ENCODE measurements around the gene AQP3. TPM values are rescaled to one million over a fixed set of nuclear protein-coding genes. Genes with fewer than 3 reads are reported as not detected.

AQP3 gene
- total and polyA plus RNA-seq, 2 of the 8 experiments (the other 6 are each of a cell fraction or from before 2014, with no cell fraction given) = 2.6 to 7.6 TPM

- TF ChIP-seq CHD7 (IDR thresholded peaks at IDR 0.05; ENCODE audit: insufficient replicate concordance, low read length) = no peak
- TF ChIP-seq CHD2 (IDR thresholded peaks at IDR 0.05; ENCODE audit: low read length) = no peak
- TF ChIP-seq HDAC6 (IDR thresholded peaks at IDR 0.05; ENCODE audit: low read depth, low read length) = no peak
These were observed 28.0 kb upstream of the AQP3 start (continued) for GRCh38 chr9:33475357-33475756.
